Ureter (tissue), 1 donor: ENCODE data around the gene TMEM236. TPM values are rescaled to one million over a fixed set of nuclear protein-coding genes. Genes with fewer than 3 reads are reported as not detected.

Experiments
- DNase-seq: peaks from one replicate; pipeline ENCODE4 v3.0.0-alpha.2; 2020; ENCODE audit warnings: low spot score
- total RNA-seq: library from RNA; stranded (reverse); gene quantifications from one replicate; pipeline ENCODE4 v1.2.4, GENCODE V29; 2023
- donor health status: DM: yes; HTN: yes; CAD: no.

Gene TMEM236
- total RNA-seq, 1 donor from 2014 or later: 0.49 TPM

GRCh38 chr10:17820943-17821342 is 68.9 kb downstream of the TMEM236 start:
- DNase-seq: no peak

GRCh38 chr10:17821893-17822292 is 69.9 kb downstream of the TMEM236 start:
- no peak for DNase-seq

- no peak for DNase-seq
Observed at GRCh38 chr10:17831341-17831740, 79.3 kb downstream of the TMEM236 start.

DNA sequence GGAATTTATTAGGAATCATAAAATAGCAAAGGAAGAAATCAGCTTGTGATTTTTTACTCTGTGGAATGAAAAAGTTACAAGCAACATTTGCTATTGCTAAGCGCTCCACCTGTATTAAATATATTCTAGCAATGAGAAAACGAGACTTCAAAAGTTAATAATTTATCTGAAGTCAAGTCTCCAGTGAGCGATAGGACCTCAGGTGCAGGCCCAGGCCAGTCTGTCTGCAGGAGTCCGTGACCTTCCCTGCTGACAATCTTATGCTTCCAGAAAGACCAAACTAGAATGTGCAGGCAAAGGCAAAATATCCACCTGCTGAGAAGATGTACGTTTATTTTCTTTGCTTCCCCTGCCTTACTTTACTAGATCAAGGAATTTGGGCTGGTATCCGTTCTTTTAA is 79.9 kb downstream of the TMEM236 start:
- no peak for DNase-seq

DNA sequence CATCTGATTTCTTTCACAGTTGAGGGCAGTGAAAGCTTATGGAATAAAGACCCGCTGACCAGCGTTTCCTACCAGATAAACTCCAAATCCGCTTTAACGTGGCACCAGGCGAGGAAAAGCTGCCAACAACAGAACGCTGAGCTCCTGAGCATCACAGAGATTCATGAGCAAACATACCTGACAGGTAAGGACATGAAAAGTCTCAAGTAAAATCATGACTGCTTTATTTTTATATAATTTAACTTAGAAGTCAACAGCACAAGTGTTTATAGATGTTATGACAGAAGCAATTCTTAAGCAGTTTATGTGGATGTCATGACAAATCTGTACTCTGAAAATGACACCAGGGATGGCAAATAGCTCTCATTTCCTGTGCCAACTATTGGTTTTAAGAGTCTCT is 81.7 kb downstream of the TMEM236 start:
- DNase-seq: no peak

- no peak for DNase-seq
Observed at GRCh38 chr10:17835688-17836087, 83.7 kb downstream of the TMEM236 start.

DNA sequence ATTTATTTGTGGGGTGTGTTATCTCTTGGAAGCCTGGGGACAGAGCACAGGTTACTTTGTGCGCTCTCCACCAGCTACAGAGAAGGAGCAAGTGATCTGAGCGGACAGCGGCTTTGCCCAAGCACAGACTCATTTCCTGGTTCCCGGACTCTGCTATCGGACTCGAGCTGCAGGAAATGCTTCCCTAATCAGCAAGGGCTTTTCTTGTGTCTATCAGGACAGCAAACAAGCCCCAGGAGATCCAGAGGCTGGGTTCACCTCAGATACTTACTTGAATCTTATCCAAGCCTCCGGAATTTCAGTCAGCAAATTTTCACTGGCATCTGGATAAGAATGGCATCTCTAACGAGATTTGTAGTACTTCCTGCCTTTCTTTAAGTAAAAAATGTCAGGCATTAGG is 84.9 kb downstream of the TMEM236 start:
- DNase-seq: no peak

DNA sequence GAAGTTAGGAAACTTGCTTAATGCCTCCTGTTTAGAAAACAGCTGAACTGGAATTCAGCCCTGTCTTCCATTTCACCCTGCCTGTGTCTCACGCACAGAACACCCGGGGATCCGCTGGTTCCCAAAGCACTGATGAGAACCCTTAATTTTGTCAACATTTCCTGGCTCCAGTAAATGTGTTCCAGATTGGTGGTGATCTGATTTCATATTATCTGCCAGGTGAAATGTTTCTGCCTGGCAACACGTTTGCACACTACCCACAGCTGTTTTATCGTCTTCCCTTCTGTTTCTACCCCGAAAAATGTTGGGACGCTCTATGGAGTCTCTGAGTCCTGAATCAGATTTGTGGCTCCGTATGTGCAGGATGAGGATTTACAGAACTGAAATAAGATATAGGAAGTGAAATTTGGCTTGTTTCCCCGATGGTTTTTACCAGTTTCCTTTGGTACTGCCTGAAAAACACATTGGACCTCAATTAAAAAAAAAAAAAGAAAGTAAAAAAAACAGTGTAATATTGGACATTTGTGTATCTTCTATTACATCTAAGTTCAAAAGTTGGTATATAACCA is 86.2 kb downstream of the TMEM236 start:
- no peak for DNase-seq

- DNase-seq: no peak
Observed at GRCh38 chr10:17841050-17841449, 89.0 kb downstream of the TMEM236 start.

GRCh38 chr10:17842641-17843040 is 90.6 kb downstream of the TMEM236 start:
- DNase-seq: no peak

DNA sequence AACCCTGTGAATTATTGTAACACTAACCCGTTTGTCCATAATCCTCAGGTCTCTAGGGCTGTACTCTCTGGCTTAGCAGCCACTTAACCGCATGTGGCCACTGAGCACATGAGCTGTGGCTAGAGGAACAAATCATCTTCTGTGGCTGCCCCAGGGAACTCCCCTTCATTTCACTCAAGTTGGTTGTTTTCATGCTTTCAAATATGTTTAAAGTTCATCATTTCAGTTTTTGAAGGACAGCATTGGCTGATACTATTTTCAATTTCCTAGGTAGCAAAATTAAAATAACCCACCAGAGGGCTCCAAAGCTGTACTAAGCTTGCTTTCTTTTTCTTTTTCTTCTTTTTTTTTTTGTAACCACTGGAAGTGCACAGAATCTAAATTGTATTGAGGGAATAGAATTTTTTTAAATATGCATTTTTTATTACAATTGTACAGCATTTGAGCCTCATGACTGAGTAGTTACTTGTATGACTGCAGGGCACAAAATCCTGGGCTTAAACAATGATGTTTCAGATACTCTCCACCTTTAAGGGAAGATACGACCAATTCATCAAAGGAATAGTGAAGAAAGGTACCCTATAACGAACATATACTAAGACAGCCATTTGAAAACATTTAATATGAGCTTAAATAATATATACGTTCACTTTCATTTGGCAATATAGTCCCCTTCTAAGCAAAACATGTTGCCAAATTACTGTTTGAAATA is 95.7 kb downstream of the TMEM236 start:
- DNase-seq: no peak

DNA sequence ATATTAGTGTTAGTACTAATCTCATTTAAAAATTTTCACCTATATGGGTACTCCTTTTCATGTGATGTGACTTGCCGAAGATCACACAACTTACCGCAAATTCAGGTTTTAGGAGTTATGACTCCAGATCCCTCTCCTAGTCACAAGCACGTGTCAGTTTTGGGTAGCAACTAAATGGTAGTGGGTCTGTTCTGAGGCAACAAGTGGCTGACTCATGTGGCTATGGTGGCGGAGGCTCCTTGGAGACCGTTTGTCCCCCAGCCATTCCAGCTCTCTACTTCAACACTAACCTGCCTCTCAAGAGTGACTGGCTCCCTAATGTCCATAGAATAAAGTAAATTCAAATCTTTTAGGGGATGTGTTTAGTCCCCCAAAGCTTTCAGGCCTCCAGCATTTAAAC is 96.6 kb downstream of the TMEM236 start:
- no peak for DNase-seq

Other genes starting within 250 kb of the TMEM236 start
- 20.7 TPM for gene HACD1, start 134.8 kb upstream of the TMEM236 start, total RNA-seq
- 25.0 TPM for gene STAM, start 108.0 kb upstream of the TMEM236 start, total RNA-seq
- 13.1 TPM for gene MRC1, start 57.1 kb downstream of the TMEM236 start, total RNA-seq
- gene SLC39A12, start 199.7 kb downstream of the TMEM236 start, total RNA-seq: 0.13 TPM